ENCODE measurements around the gene PHLPP1. TPM values are rescaled to one million over a fixed set of nuclear protein-coding genes. Genes with fewer than 3 reads are reported as not detected.

PHLPP1 gene
- total and polyA plus RNA-seq, 2 of the 13 experiments (the other 11 are each of a cell fraction or from before 2014, with no cell fraction given) = 9.8 to 18.5 TPM

DNA sequence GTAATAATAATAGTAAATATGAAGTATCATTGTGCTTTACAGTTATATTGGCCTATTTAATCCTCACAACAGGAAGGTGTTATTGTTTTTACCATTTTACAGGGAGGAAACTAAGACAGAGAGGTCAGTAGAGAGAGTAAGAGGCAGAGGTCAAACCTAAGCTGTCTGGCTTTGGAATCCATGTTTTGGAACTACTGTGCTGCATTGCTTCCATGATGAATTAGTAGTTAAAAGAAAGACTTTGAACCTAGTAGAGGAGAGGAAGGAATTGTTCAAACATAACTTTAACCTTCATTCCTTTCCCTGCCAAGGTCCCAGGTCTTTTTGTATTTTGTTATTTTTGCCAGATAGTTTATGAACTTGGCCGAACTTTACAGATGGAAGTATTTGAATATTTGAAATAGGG is 80.9 kb downstream of the PHLPP1 start (continued):
- TF ChIP-seq, protein P1, sequence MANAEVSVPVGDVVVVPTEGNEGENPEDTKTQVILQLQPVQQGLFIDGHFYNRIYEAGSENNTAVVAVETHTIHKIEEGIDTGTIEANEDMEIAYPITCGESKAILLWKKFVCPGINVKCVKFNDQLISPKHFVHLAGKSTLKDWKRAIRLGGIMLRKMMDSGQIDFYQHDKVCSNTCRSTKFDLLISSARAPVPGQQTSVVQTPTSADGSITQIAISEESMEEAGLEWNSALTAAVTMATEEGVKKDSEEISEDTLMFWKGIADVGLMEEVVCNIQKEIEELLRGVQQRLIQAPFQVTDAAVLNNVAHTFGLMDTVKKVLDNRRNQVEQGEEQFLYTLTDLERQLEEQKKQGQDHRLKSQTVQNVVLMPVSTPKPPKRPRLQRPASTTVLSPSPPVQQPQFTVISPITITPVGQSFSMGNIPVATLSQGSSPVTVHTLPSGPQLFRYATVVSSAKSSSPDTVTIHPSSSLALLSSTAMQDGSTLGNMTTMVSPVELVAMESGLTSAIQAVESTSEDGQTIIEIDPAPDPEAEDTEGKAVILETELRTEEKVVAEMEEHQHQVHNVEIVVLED (CRISPR knock-in tag; IDR thresholded peaks at IDR 0.05; ENCODE audit: borderline replicate concordance) = no peak
- TF ChIP-seq GABPA (IDR thresholded peaks at IDR 0.05; ENCODE audit: low read depth, low read length) (no peak), GABPA (CRISPR knock-in tag; IDR thresholded peaks at IDR 0.05; ENCODE audit: low read depth) (peak; percentile 50; the same call in 1 of the 2 replicates), ZNF710 (CRISPR knock-in tag; IDR thresholded peaks at IDR 0.05; ENCODE audit: borderline replicate concordance) (peak; percentile 90), NR2F6 (IDR thresholded peaks at IDR 0.05) (peak; percentile 90), NR2F6 (CRISPR knock-in tag; IDR thresholded peaks at IDR 0.05) (peak; percentile 93), ZNF124 (CRISPR knock-in tag; IDR thresholded peaks at IDR 0.05) (peak; percentile 48; the same call in 1 of the 2 replicates), HBP1 (CRISPR knock-in tag; IDR thresholded peaks at IDR 0.05; ENCODE audit: low read depth) (0 out of 2 replicates have a peak, but pooled peaks have one; percentile 37), ZNF816 (CRISPR knock-in tag; IDR thresholded peaks at IDR 0.05; ENCODE audit: borderline replicate concordance) (0 out of 2 replicates have a peak, but pooled peaks have one; percentile 50), ZMYM4 (CRISPR knock-in tag; IDR thresholded peaks at IDR 0.05) (peak; percentile 69), NCOA2 (CRISPR knock-in tag; IDR thresholded peaks at IDR 0.05) (peak; percentile 84), NR1H2 (CRISPR knock-in tag; IDR thresholded peaks at IDR 0.05; ENCODE audit: borderline replicate concordance, low read depth) (no peak), ZFP36L1 (CRISPR knock-in tag; IDR thresholded peaks at IDR 0.05) (peak; percentile 22; the same call in 1 of the 2 replicates), SOX5 (CRISPR knock-in tag; IDR thresholded peaks at IDR 0.05; ENCODE audit: borderline replicate concordance) (peak; percentile 91), ETV5 (CRISPR knock-in tag; IDR thresholded peaks at IDR 0.05; ENCODE audit: borderline replicate concordance) (peak; percentile 17; the same call in 1 of the 2 replicates), FOXA3 (CRISPR knock-in tag; IDR thresholded peaks at IDR 0.05) (peak; percentile 73), PPARG (CRISPR knock-in tag; conservative IDR thresholded peaks at IDR 0.05) (peak; percentile 100), SNRNP70 (IDR thresholded peaks at IDR 0.05; ENCODE audit: low read depth, low read length) (no peak), AHDC1 (CRISPR knock-in tag; IDR thresholded peaks at IDR 0.05; ENCODE audit: borderline replicate concordance) (peak; percentile 92; the same call in 1 of the 2 replicates), MIER3 (CRISPR knock-in tag; IDR thresholded peaks at IDR 0.05; ENCODE audit: borderline replicate concordance) (peak; percentile 20; the same call in 1 of the 2 replicates)
